HEK293 (cell line): ENCODE data around the gene KLHL10.

Source experiments
- GLI4 ChIP-seq: fragments of 450-650 bp; formaldehyde crosslinking; IDR thresholded peaks from 2 replicates; pipeline ENCODE4 v1.5.1; 2016; ENCODE audit warnings: missing biosample characterization, missing genetic modification characterization
- GLIS1 ChIP-seq: fragments of 450-650 bp; formaldehyde crosslinking; IDR thresholded peaks from 2 replicates; pipeline ENCODE4 v1.5.1; 2016; ENCODE audit warnings: missing biosample characterization, missing genetic modification characterization
- MEIS1 ChIP-seq: sonication (generic); formaldehyde crosslinking; IDR thresholded peaks from 2 replicates; pipeline ENCODE4 v1.8.1; 2022; ENCODE audit warnings: missing genetic modification reagents, mild to moderate bottlenecking, borderline replicate concordance
- MYNN ChIP-seq: fragments of 450-650 bp; formaldehyde crosslinking; IDR thresholded peaks from 2 replicates; pipeline ENCODE4 v1.5.1; 2016; ENCODE audit warnings: missing biosample characterization, missing genetic modification characterization, borderline replicate concordance
- PRDM6 ChIP-seq: fragments of 450-650 bp; formaldehyde crosslinking; IDR thresholded peaks from 2 replicates; pipeline ENCODE4 v1.5.1; 2017; ENCODE audit warnings: missing biosample characterization, missing genetic modification characterization
- SCRT1 ChIP-seq: fragments of 450-650 bp; formaldehyde crosslinking; IDR thresholded peaks from 2 replicates; pipeline ENCODE4 v1.5.1; 2016; ENCODE audit warnings: missing biosample characterization, missing genetic modification characterization, borderline replicate concordance
- SCRT2 ChIP-seq: fragments of 450-650 bp; formaldehyde crosslinking; IDR thresholded peaks from 2 replicates; pipeline ENCODE4 v1.5.1; 2016; ENCODE audit warnings: missing biosample characterization, missing genetic modification characterization
- ZBTB17 ChIP-seq: fragments of 450-650 bp; formaldehyde crosslinking; IDR thresholded peaks from 2 replicates; pipeline ENCODE4 v1.5.1; 2016; ENCODE audit warnings: missing biosample characterization, missing genetic modification characterization
- ZNF174 ChIP-seq: fragments of 450-650 bp; formaldehyde crosslinking; IDR thresholded peaks from 2 replicates; pipeline ENCODE4 v1.5.0; 2017; ENCODE audit warnings: missing biosample characterization, mild to moderate bottlenecking, missing genetic modification characterization
- ZNF214 ChIP-seq: fragments of 450-650 bp; formaldehyde crosslinking; IDR thresholded peaks from 2 replicates; pipeline ENCODE4 v1.5.1; 2017; ENCODE audit warnings: missing biosample characterization, mild to moderate bottlenecking, missing genetic modification characterization, borderline replicate concordance
- ZNF341 ChIP-seq: fragments of 450-650 bp; formaldehyde crosslinking; IDR thresholded peaks from 2 replicates; pipeline ENCODE4; 2016; ENCODE audit warnings: low read depth, missing biosample characterization, missing genetic modification characterization
- ZNF366 ChIP-seq: fragments of 450-650 bp; formaldehyde crosslinking; conservative IDR thresholded peaks from 2 replicates; pipeline ENCODE4 v1.5.1; 2016; ENCODE audit warnings: missing biosample characterization, missing genetic modification characterization
- ZNF416 ChIP-seq: fragments of 450-650 bp; formaldehyde crosslinking; IDR thresholded peaks from 2 replicates; pipeline ENCODE4 v1.5.1; 2016; ENCODE audit warnings: missing biosample characterization, missing genetic modification characterization
- ZNF433 ChIP-seq: fragments of 450-650 bp; formaldehyde crosslinking; IDR thresholded peaks from 2 replicates; pipeline ENCODE4 v1.5.1; 2016; ENCODE audit warnings: missing biosample characterization, missing genetic modification characterization, low read depth
- ZNF518A ChIP-seq: fragments of 450-650 bp; formaldehyde crosslinking; conservative IDR thresholded peaks from 2 replicates; pipeline ENCODE4 v1.5.1; 2016; ENCODE audit warnings: low read depth, missing biosample characterization, missing genetic modification characterization
- ZNF561 ChIP-seq: fragments of 450-650 bp; IDR thresholded peaks from 2 replicates; pipeline ENCODE4 v1.5.1; 2018; ENCODE audit warnings: missing biosample characterization, missing genetic modification characterization, borderline replicate concordance
- ZNF600 ChIP-seq: fragments of 450-650 bp; formaldehyde crosslinking; IDR thresholded peaks from 2 replicates; pipeline ENCODE4 v1.5.1; 2016; ENCODE audit warnings: missing biosample characterization, missing genetic modification characterization
- ZNF776 ChIP-seq: fragments of 450-650 bp; formaldehyde crosslinking; IDR thresholded peaks from 2 replicates; pipeline ENCODE4 v1.5.0; 2017; ENCODE audit warnings: missing biosample characterization, missing genetic modification characterization, borderline replicate concordance
- ZNF792 ChIP-seq: fragments of 450-650 bp; formaldehyde crosslinking; IDR thresholded peaks from 2 replicates; pipeline ENCODE4 v1.5.1; 2016; ENCODE audit warnings: missing biosample characterization, missing genetic modification characterization
- ZNF843 ChIP-seq: fragments of 450-650 bp; formaldehyde crosslinking; IDR thresholded peaks from 2 replicates; pipeline ENCODE4 v1.5.1; 2016; ENCODE audit warnings: missing biosample characterization, missing genetic modification characterization
- TF ChIP-seq, protein P1 (sequence below): fragments of 450-650 bp; formaldehyde crosslinking; optimal IDR thresholded peaks from 2 replicates; pipeline ENCODE3; 2016; ENCODE audit warnings: missing biosample characterization, mild to moderate bottlenecking, missing genetic modification characterization
- TF ChIP-seq, protein P2 (sequence below): fragments of 450-650 bp; formaldehyde crosslinking; IDR thresholded peaks from 2 replicates; pipeline ENCODE4 v1.5.1; 2017; ENCODE audit warnings: missing biosample characterization, missing genetic modification characterization
- TF ChIP-seq, protein P3 (sequence below): fragments of 450-650 bp; formaldehyde crosslinking; IDR thresholded peaks from 2 replicates; pipeline ENCODE4 v1.5.1; 2016; ENCODE audit warnings: missing biosample characterization, missing genetic modification characterization, borderline replicate concordance

Gene KLHL10

GRCh38 chr17:41835800-41836549, 1.6 kb upstream of the KLHL10 start, which contains the start of gene NT5C3B (continued):
- no peak for TF ChIP-seq ZNF561 (tag by site-specific recombination)
- no peak for TF ChIP-seq ZNF843
- TF ChIP-seq, protein P1, sequence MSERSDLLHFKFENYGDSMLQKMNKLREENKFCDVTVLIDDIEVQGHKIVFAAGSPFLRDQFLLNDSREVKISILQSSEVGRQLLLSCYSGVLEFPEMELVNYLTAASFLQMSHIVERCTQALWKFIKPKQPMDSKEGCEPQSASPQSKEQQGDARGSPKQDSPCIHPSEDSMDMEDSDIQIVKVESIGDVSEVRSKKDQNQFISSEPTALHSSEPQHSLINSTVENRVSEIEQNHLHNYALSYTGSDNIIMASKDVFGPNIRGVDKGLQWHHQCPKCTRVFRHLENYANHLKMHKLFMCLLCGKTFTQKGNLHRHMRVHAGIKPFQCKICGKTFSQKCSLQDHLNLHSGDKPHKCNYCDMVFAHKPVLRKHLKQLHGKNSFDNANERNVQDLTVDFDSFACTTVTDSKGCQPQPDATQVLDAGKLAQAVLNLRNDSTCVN (tag by site-specific recombination), result peak; percentile 68
- TF ChIP-seq ZNF366 (tag by site-specific recombination), result no peak
- TF ChIP-seq ZNF341, result no peak
- TF ChIP-seq MYNN (tag by site-specific recombination), result no peak
- TF ChIP-seq, protein P2, sequence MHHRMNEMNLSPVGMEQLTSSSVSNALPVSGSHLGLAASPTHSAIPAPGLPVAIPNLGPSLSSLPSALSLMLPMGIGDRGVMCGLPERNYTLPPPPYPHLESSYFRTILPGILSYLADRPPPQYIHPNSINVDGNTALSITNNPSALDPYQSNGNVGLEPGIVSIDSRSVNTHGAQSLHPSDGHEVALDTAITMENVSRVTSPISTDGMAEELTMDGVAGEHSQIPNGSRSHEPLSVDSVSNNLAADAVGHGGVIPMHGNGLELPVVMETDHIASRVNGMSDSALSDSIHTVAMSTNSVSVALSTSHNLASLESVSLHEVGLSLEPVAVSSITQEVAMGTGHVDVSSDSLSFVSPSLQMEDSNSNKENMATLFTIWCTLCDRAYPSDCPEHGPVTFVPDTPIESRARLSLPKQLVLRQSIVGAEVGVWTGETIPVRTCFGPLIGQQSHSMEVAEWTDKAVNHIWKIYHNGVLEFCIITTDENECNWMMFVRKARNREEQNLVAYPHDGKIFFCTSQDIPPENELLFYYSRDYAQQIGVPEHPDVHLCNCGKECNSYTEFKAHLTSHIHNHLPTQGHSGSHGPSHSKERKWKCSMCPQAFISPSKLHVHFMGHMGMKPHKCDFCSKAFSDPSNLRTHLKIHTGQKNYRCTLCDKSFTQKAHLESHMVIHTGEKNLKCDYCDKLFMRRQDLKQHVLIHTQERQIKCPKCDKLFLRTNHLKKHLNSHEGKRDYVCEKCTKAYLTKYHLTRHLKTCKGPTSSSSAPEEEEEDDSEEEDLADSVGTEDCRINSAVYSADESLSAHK (tag by site-specific recombination), result no peak
- no peak for TF ChIP-seq PRDM6 (tag by site-specific recombination)
- no peak for TF ChIP-seq ZNF792 (tag by site-specific recombination)
- TF ChIP-seq ZNF776 (tag by site-specific recombination), result no peak
- TF ChIP-seq ZNF518A, result no peak
- no peak for TF ChIP-seq ZBTB17 (tag by site-specific recombination)
- TF ChIP-seq GLI4 (tag by site-specific recombination), result no peak
- TF ChIP-seq ZNF433, result no peak
- peak; percentile 58 for TF ChIP-seq GLIS1 (tag by site-specific recombination)
- TF ChIP-seq MEIS1, result no peak
- no peak for TF ChIP-seq ZNF416 (tag by site-specific recombination)
- TF ChIP-seq SCRT2 (tag by site-specific recombination), result peak; percentile 55
- TF ChIP-seq, protein P3, sequence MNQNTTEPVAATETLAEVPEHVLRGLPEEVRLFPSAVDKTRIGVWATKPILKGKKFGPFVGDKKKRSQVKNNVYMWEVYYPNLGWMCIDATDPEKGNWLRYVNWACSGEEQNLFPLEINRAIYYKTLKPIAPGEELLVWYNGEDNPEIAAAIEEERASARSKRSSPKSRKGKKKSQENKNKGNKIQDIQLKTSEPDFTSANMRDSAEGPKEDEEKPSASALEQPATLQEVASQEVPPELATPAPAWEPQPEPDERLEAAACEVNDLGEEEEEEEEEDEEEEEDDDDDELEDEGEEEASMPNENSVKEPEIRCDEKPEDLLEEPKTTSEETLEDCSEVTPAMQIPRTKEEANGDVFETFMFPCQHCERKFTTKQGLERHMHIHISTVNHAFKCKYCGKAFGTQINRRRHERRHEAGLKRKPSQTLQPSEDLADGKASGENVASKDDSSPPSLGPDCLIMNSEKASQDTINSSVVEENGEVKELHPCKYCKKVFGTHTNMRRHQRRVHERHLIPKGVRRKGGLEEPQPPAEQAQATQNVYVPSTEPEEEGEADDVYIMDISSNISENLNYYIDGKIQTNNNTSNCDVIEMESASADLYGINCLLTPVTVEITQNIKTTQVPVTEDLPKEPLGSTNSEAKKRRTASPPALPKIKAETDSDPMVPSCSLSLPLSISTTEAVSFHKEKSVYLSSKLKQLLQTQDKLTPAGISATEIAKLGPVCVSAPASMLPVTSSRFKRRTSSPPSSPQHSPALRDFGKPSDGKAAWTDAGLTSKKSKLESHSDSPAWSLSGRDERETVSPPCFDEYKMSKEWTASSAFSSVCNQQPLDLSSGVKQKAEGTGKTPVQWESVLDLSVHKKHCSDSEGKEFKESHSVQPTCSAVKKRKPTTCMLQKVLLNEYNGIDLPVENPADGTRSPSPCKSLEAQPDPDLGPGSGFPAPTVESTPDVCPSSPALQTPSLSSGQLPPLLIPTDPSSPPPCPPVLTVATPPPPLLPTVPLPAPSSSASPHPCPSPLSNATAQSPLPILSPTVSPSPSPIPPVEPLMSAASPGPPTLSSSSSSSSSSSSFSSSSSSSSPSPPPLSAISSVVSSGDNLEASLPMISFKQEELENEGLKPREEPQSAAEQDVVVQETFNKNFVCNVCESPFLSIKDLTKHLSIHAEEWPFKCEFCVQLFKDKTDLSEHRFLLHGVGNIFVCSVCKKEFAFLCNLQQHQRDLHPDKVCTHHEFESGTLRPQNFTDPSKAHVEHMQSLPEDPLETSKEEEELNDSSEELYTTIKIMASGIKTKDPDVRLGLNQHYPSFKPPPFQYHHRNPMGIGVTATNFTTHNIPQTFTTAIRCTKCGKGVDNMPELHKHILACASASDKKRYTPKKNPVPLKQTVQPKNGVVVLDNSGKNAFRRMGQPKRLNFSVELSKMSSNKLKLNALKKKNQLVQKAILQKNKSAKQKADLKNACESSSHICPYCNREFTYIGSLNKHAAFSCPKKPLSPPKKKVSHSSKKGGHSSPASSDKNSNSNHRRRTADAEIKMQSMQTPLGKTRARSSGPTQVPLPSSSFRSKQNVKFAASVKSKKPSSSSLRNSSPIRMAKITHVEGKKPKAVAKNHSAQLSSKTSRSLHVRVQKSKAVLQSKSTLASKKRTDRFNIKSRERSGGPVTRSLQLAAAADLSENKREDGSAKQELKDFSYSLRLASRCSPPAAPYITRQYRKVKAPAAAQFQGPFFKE (tag by site-specific recombination), result no peak
- TF ChIP-seq ZNF600 (tag by site-specific recombination), result no peak
- no peak for TF ChIP-seq SCRT1
- no peak for TF ChIP-seq ZNF174 (tag by site-specific recombination)
- TF ChIP-seq ZNF214 (tag by site-specific recombination), result no peak
